ENCODE data around the gene ATP6V1B1.

The ATP6V1B1 gene

DNA sequence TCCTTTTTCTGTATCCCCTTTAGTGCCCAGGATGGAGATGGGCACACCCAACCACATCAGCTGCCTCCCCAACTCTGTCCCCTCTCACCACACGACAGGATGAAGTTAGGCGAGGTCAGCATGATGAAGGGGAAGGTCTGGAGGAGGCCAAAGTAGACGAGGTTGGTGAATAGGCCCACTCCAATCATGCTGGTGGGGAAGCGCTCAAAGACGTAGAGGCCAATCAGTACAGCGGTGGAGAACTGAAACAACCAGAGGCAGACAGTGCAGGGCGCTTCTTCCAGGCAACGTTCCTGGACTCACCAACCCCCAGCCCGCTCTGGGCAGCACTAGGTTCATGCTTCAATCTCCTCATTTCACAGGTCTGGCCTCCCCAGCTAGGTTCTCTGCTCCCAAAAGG lies 56.0 kb downstream of the ATP6V1B1 start:
- TF ChIP-seq ZBTB7A (IDR thresholded peaks at IDR 0.05; ENCODE audit: low read depth) (no peak), TAF1 (IDR thresholded peaks at IDR 0.05; ENCODE audit: low read depth) (no peak), YY1 (IDR thresholded peaks at IDR 0.05; ENCODE audit: low read depth) (no peak), CEBPB (IDR thresholded peaks at IDR 0.05) (no peak), TEAD4 (IDR thresholded peaks at IDR 0.05) (no peak), USF1 (IDR thresholded peaks at IDR 0.05) (no peak), RAD21 (IDR thresholded peaks at IDR 0.05; ENCODE audit: low read depth) (no peak), EP300 (IDR thresholded peaks at IDR 0.05; ENCODE audit: borderline replicate concordance) (no peak), FOXM1 (IDR thresholded peaks at IDR 0.05; ENCODE audit: borderline replicate concordance, low read depth) (no peak)
- TF ChIP-seq, protein P1, sequence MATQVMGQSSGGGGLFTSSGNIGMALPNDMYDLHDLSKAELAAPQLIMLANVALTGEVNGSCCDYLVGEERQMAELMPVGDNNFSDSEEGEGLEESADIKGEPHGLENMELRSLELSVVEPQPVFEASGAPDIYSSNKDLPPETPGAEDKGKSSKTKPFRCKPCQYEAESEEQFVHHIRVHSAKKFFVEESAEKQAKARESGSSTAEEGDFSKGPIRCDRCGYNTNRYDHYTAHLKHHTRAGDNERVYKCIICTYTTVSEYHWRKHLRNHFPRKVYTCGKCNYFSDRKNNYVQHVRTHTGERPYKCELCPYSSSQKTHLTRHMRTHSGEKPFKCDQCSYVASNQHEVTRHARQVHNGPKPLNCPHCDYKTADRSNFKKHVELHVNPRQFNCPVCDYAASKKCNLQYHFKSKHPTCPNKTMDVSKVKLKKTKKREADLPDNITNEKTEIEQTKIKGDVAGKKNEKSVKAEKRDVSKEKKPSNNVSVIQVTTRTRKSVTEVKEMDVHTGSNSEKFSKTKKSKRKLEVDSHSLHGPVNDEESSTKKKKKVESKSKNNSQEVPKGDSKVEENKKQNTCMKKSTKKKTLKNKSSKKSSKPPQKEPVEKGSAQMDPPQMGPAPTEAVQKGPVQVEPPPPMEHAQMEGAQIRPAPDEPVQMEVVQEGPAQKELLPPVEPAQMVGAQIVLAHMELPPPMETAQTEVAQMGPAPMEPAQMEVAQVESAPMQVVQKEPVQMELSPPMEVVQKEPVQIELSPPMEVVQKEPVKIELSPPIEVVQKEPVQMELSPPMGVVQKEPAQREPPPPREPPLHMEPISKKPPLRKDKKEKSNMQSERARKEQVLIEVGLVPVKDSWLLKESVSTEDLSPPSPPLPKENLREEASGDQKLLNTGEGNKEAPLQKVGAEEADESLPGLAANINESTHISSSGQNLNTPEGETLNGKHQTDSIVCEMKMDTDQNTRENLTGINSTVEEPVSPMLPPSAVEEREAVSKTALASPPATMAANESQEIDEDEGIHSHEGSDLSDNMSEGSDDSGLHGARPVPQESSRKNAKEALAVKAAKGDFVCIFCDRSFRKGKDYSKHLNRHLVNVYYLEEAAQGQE (IDR thresholded peaks at IDR 0.05; ENCODE audit: low read depth), result no peak

DNA sequence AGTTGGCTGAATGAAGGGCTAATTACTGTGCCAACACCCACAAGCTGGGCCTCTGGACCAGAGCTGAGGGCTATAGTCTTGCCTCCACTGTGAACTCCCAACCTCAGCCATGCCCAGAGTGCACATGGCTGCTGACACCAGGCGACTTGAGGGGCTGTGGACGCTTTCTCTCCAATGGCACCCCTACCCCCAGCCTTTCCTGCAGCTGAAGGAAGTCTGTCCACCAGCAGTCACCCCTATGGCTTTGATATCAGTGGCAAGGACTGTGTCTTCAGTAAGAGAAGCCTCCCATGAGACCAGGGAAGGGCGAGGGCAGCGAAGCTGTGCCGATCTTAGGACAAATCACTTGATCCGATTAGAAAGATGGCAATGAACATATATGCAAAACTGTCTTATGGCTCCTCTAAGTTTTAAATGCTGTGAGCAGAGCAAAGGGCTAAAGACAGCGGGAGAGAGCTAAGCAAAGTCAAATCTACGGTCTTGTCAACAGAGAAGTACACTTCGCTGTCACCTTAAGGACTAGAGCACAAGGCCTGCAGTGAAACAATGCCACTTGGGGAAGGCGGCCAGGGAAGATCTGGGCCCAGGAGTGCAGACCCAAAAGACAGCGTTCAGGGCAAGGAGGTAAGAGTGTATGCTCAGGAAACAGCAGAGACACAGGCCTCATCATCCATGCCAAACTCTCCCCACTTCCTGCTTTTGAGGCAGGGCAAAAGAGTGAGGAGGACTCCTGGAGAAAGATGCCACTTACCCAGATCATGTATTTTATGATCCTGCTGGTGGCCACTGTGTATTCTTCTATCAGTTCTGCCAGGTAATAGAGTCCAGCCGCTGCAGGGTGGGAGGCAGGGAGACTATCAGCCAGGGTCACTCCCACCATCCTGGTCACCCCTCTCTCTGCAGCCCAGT lies 57.5 kb downstream of the ATP6V1B1 start:
- no peak for TF ChIP-seq TAF1 (IDR thresholded peaks at IDR 0.05; ENCODE audit: low read depth)
- no peak for TF ChIP-seq YY1 (IDR thresholded peaks at IDR 0.05; ENCODE audit: low read depth)
- TF ChIP-seq, protein P2, sequence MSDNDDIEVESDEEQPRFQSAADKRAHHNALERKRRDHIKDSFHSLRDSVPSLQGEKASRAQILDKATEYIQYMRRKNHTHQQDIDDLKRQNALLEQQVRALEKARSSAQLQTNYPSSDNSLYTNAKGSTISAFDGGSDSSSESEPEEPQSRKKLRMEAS (IDR thresholded peaks at IDR 0.05), result no peak
- no peak for TF ChIP-seq TEAD4 (IDR thresholded peaks at IDR 0.05)
- no peak for TF ChIP-seq FOXM1 (IDR thresholded peaks at IDR 0.05; ENCODE audit: borderline replicate concordance, low read depth)
- TF ChIP-seq EP300 (IDR thresholded peaks at IDR 0.05; ENCODE audit: borderline replicate concordance), result no peak
- TF ChIP-seq USF1 (IDR thresholded peaks at IDR 0.05), result no peak
- TF ChIP-seq NFIC (IDR thresholded peaks at IDR 0.05), result no peak
- TF ChIP-seq TCF12 (IDR thresholded peaks at IDR 0.05; ENCODE audit: low read depth), result no peak
- TF ChIP-seq CREB1 (IDR thresholded peaks at IDR 0.05; ENCODE audit: low read depth), result no peak

DNA sequence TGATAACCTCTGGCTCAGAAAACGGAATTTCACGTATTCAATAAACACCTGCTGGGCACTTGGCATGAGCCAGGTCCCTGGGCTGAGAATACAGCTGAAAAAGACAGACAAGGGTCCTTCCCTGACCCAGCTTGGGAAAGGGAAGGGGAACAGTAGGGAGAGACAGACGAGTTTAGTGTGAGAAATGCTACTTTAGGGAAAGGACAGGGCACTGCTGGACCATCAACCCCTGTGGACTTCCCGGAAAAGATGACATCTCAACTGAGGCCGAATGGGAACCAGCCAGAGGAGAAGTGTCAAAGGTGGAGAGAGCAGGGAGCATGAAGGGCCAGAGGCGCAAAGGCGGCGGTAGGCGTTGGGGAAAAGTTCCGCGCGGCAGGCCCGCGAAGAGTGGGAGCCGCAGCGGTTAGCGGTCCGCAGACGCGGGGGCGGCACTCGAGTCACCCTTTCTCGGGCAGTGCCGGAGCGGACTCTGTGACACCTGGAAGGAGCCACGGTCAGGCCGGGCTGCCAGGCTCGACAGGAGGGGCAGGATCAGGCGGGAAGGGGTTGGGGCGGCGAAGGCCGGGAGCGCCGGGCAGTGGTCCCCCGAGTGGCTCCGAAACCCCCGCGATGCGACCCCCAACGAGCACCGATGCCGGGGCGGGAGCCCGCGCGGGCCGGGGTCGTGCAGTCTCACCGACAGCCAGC lies 58.5 kb downstream of the ATP6V1B1 start:
- TF ChIP-seq EGR1 (IDR thresholded peaks at IDR 0.05) (peak; percentile 76), TEAD4 (IDR thresholded peaks at IDR 0.05) (no peak)

DNA sequence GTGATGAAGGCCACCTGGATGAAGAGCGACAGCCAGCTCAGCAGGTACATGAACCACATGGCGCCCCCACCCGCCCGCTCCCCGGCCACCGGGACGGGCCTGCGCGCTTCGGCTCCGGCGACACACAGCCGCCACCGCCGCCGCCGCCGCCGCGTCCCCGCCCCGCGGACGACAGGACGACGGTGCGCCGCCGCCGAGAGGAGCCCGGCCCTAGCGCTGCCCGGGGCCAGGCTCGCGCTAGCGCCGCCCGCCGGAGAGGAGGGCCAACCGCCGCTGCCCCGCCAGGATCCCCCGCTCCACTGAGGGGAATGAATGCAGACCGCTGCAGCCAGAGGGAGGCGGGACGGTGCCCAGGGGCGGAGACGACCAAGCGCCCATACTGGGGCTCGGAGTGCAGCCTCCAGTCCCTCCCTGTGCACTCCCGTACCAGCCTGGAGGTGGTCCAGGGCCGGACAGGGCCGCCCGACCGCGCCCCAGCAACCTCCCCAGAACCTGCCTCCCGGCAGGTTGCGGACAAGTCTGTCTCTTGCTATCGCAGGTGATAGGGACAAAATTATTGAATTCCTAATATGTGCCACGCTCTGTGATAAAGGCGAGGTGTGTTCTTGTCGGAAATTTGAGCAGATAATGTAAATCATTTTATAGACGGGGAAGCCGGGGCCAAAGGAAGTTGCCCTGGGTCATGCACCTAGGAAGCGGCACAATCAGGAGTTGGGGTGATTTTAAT lies 59.2 kb downstream of the ATP6V1B1 start, which contains the start of gene TEX261:
TSS of gene TEX261 (minus strand) at position 175 of the 727 bp plus-strand sequence. CDS start at position 59, 116 bp downstream.
- TF ChIP-seq EP300 (IDR thresholded peaks at IDR 0.05; ENCODE audit: borderline replicate concordance) (no peak), FOXM1 (IDR thresholded peaks at IDR 0.05; ENCODE audit: borderline replicate concordance, low read depth) (no peak), USF1 (IDR thresholded peaks at IDR 0.05) (no peak), YY1 (IDR thresholded peaks at IDR 0.05; ENCODE audit: low read depth) (0 out of 2 replicates have a peak, but pooled peaks have one; percentile 30), CEBPB (IDR thresholded peaks at IDR 0.05) (no peak), ZBTB7A (IDR thresholded peaks at IDR 0.05; ENCODE audit: low read depth) (no peak; the same call in 1 of the 2 replicates), EGR1 (IDR thresholded peaks at IDR 0.05) (no peak), NFIC (IDR thresholded peaks at IDR 0.05) (no peak), RAD21 (IDR thresholded peaks at IDR 0.05; ENCODE audit: low read depth) (no peak), TEAD4 (IDR thresholded peaks at IDR 0.05) (no peak; the same call in 1 of the 2 replicates), TCF12 (IDR thresholded peaks at IDR 0.05; ENCODE audit: low read depth) (peak; percentile 21; the same call in 1 of the 2 replicates), CREB1 (IDR thresholded peaks at IDR 0.05; ENCODE audit: low read depth) (no peak), TAF1 (IDR thresholded peaks at IDR 0.05; ENCODE audit: low read depth) (peak; percentile 29; the same call in 1 of the 2 replicates)
- TF ChIP-seq, protein P2 (IDR thresholded peaks at IDR 0.05), result 0 out of 2 replicates have a peak, but pooled peaks have one; percentile 26
- TF ChIP-seq, protein P1 (IDR thresholded peaks at IDR 0.05; ENCODE audit: low read depth), result no peak
